Bone marrow (tissue), 2 donors: Measurements from ENCODE around the gene CDK11A.
"Not testable (repeated sequence)": the region's sequence is repeated elsewhere in the genome, so short reads cannot be mapped to it uniquely, and the experiment has no call there.

Experiments used
- DNase-seq, 2 donors: peaks; one replicate each; lab custom pipeline; 2025; lab: John Stamatoyannopoulos, UW

CDK11A gene

DNA sequence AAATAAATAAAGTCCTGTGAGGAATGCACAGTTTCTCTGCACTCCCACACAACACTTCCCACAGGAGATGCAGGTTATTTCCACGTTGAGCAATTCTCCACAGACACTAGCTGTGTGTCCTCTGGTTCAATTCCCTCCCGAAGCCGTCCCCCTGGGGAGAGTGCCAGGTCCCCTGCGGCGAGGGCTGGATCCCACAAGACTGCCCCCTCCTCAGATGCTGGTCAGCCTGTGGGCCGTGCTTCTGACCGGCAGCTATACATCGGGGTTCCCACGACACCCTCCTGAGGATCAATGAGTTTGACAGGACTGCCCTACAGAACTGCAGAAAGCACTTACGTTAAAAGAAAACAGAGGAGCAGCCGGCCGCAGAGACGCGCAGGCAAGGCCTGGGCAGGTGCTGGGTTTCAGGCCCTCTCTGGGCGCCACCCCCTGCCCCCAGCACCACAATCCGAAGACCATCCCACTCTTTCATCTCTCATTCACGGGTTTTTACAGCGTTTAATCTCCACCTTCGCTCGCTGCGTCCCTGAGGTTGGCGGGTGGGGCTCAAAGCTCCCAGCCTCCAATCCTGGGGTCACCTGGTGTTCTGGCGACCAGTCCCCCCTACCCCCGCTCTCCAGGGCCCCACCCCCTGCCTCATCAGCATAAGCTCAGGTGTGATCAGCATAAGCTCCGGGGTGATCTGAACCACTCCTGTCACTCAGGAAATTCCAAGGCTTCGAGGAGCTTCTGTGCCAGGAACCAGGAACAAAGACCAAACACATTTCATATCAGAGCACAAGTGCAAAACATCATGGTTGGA lies 40.9 kb downstream of the CDK11A start:
- DNase-seq: no peak

DNA sequence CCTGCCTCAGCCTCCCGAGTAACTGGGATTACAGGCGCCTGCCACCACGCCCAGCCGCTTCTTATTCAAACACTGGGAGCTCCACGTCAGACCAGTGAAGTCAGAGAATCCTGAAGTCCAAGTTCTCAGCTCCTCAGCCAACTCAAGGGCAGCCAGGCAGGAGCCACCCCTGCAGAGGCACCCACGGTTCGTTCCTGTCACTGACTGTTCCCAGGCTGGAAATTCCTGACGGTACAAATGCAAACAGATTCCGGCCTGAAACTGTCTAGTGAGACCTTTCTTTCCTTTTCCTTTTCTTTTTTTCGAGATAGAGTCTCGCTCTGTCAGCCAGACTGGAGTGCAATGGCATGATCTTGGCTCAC lies 43.3 kb downstream of the CDK11A start:
- no peak for DNase-seq

DNA sequence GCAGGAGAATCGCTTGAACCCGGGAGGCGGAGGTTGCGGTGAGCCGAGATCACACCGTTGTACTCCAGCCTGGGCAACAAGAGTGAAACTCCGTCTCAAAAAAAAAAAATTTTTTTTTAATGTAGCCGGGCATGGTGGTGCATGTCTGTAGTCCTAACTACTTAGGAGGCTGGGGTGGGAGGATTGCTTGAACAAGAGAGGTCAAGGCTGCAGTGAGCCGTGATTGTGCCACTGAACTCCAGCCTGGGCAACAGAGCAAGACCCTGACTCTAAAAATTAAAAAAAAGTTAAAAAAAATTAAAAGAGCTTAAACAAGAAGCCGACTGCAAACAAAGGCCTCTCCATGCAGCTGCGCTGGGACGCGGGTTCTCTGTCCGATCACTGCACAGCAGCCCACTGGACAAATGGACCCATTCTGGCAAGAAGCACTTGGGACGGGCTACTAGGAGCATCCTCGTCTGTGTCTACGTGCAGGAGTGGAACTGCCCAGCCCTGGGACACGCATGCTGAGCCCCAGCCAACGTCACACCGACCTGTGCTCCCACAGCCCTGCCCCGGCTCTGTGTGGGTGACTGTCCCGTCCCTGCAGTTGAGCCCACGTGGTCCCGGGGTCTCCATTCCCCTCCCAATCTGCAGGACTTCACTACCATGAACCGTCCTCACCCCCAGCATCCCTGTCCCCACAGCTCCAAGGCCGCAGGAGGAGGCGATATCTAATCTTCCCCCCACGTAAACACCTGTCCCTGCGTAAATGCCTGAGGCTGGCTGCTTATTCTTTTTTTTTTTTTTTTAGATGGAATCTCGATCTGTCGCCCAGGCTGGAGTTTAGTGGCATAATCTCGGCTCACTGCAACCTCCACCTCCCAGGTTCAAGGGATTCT lies 43.9 kb downstream of the CDK11A start:
- no peak for DNase-seq

DNA sequence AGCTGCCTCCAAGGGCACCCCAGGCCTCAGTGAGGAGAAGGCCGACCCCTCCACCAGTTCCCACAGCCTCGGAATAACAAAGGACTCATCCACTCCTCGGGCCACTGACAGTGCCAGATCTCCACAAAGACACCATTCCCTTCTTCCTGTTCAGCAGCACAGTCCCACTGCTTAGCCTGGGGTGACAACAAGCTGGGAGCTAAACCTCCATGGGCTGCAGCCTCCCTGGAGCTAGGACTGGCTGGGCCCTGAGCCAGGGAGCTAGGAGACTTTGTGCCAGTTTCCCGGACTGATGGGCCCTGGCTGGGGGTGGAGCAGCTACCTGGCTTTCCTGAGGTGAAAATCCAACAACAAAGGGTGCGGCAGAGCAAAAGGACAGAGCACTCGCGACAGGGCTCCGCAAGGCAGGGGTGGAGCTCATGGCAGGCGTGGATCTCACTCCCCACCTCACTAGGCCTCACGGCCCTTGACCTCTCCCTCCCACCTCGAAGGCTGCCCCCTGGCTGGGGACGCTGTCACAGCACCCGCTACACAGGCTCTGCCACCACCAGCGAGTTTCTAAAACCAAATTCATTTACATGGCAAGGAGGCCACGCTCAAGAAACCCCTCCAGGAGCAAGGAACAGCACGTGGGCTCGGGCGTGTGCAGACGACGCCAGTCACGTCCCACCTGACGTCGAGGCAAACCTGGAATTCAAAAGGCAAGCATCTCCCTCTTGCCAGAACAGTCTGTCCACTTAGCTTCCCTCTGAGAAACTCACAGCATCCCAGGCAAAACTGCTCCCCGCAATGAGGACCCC lies 45.4 kb downstream of the CDK11A start:
- DNase-seq: no peak

DNA sequence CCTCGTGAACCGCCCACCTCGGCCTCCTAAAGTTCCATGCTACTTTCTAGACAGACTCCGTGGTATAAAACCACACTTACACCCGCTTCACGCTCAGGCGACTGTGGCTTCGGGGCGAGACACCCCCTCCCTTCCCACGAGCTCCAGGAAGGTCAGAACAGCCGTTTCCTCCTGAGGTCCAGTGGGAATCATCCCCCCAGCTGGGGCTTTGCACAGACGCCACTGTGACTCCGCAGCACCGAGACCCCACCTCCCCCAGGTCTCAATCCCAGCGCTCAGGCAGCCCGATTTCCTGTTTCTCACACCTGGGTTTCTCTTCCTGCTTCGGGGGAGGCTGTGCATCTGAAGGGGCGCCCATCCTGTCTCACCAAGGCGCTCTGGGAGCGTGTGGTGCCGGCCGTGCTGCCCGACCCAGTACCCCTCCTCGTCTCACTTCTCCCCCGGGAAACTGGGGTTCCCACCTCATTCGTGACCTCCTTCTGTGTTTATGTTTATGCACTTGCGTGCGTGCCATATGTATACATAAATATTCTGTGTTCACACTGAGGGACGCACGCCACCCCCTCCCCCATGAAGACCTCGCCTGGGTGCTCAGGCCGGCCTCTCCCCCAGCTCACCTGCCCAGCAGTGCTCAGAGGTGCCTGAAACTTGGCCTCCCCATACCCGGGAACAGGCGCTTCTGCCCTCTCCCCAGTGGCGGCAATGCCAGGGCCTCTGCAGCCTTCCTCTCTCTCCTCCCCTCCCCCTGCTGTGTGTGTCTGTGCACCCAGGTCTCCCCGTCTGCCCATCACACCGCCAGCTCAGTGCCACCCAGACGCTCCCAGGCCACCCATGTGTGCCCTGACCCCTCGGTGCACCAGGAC lies 46.2 kb downstream of the CDK11A start:
- peak in 1 of 2 donors; percentile 3 for DNase-seq

DNA sequence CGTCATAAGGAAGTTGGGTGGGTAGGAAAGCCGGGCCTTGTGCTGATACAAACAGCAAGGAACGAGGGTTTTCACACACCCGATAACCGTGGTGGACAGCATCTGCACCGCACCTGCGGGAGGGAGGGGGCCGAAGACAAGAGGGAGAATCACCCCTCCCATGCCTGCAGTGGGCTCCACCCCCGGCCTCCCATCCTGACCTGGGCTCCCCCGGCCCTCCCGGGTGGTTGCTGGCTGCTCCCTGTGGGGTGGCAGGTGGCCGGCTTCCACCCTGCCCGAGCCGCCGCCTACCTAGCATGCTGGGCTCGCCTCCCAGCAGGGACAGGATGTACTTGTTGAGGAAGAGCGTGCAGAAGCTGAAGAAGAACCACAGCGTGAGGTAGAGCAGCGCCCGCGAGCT lies 48.1 kb downstream of the CDK11A start:
- DNase-seq: not testable (repeated sequence)

DNA sequence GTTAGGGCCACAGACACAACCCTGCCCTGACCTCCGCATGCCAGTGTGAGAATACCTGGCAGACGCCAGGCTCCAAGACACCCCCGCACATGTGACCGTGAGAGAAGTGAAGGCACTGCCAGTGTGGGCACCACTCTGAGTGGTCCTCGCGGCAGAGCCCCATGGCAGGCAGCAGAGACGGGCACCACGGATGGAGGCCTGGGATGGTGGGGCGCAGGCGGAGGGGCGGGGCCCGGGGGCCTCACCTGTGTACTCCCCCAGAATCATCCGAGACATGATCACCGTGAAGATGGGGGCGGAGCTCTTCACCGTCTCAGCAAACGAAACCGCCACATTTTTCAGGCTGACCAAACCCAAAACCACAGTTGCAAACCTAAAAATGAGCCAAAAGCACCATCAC lies 48.9 kb downstream of the CDK11A start:
- not testable (repeated sequence) for DNase-seq

DNA sequence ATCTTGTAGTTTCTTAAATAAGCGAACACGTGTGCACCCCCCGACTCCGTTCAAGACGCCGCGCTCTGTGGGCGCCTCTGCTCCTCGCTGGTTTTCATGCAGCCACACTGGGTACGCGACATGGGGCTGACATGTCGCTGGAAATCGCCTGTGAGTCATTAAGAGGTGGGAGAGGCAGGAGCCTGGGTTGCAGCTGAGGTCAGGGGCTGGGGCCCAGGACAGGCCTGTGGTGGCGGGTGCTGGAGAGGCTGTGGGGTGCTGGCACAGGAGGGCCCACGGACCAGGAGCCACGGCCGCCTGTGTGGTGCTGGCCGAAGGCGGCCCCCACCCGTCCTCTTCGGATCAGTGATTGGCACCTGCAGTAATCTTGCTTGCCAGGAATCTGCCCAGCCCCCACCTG lies 49.4 kb downstream of the CDK11A start:
- DNase-seq: not testable (repeated sequence)

DNA sequence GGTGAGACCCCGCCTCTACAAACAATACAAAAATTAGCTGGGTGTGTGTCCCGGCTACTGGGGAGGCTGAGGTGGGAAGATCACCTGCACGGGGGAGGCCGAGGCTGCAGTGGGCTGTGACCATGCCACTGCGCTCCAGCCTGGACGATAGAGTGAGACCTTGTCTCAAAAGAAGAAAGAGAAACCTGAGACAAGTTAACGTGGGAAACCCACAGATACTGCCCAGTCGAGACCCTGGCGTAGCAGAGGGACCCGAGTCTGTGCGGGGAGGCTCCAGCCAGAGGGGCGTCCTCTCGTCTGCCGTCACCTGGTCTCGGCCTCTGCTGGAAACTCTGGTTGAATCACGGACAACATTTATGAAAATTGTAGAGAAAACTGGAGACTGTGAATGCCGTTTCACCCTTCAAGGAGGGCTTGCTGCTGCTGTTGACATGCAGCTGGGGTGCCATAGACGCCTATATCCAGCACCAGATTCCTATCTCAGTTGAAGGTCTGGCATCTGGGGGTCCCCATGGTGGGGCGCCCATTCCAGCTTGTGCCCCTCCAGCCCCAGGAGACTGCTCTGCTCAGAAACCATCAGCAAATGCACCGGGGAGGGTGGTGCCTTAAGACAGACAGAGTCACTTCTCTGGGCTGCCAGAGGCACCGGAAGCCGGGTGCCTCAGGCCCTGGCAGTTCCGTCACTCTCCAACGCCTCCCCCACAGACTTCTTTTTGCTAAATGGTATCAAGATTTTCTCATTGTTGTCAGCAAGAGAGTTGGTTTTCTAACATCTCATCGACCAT lies 51.8 kb downstream of the CDK11A start:
- DNase-seq: no peak

DNA sequence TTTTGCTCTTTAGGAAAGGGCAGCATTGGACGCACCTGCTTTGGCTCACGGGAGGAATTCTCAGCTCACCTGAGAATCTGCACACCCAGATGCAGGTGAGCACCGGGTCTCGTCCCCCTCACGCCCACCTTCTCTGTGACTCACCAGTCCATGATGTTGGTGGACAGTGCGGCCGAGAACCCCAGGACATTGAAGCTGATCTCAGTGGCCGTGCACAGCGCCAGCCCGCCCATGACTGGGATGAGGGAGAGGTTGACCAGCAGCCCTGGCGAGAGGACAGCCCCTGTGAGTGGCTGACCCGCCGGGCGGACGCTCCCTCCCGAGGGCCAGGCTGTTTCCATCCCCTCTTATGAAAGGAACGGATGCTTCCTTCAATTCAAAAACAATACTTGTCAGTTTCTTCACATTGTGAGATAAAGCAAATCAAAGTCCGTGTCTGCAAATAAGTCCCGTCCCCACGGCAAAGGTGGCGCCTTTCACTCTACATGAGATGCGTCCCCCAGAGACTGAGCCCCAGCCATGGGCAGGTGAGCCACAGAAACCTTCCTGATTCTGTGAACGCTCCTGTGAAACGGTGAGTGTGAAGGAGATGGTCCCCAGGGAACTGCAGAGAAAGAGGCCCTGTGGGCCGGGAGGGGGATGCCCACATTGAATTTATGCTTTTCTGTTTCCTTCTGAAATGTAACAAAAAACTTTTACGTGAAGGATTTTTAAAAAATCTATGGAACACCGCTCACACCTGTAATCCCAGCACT lies 52.6 kb downstream of the CDK11A start:
- DNase-seq: no peak

DNA sequence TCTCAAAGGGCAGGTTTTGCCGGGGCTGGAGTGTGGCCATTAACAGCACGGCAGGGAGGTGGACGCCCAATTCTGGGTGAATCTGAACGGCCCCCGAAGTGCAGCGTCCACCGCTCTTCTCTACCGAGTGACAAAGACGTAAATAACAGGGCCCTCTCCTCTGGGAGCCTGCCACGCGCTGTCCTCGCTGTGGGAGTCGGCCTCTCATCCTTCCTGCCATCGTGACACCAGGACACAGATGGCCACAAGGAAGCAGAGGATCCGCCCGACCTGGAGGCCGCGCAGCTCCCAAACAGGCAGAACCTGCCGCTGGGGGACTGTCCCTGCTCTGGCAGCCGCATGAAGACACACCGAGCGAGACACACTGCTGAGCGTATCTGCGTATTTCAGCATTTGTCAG lies 53.3 kb downstream of the CDK11A start:
- no peak for DNase-seq

DNA sequence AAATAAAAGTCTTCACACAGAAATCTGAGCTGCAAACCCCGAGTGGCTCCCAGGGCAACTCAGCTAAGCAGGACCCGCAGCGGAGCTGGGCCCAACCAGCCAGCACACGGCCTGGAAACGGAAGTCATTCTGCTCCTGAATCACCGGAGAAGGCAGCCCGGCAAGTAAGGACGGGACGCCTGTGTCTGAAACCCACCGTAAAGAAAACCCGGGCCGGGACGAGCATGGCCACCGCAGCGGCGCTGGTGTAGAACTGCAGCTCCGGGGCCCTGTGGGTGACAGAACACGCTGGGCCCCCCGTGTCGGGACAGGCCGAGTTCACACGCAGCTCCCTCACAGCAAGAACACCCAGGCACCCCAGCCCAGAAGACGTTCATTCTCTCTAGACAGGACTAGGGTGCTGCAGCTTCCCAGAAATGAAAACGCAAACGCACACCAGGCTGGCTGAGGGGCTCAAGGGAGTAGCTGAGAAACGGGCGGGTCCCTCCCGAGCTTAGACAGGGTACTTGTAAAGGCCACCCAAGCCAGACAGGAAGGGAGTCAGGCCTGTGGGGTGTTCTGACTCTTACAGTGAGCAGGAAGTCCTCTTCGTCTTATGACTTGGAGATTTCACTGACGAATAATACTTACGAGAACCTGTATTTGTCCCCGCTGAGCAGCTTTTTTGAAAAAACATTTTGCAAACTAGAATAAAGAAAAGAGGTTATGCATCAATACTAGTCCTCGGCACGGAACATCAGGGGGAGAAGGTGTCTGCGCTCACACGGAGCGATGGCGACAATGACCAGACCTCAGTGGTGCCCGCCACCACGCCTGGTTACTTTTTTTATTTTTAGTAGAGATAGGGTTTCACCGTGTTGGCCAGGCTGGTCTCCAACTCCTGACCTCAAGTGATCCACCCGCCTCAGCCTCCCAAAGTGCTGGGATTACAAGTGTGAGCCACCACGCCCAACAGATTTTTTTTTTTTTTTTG lies 54.4 kb downstream of the CDK11A start:
- DNase-seq: no peak

DNA sequence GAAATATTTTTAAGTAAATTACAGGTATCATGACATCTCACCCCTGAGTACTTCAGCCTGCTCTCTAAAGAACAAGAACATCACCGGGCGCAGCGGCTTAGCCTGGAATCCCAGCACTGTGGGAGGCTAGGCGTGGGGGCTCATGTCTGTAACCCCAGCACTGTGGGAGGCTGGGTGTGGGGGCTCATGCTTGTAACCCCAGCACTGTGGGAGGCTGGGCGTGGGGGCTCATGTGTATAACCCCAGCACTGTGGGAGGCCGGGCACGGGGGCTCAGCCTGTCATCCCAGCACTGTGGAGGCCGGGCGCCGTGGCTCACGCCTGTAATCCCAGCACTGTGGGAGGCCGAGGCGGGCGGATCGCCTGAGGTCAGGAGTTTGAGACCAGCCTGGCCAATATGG lies 57.6 kb downstream of the CDK11A start:
- DNase-seq: no peak

DNA sequence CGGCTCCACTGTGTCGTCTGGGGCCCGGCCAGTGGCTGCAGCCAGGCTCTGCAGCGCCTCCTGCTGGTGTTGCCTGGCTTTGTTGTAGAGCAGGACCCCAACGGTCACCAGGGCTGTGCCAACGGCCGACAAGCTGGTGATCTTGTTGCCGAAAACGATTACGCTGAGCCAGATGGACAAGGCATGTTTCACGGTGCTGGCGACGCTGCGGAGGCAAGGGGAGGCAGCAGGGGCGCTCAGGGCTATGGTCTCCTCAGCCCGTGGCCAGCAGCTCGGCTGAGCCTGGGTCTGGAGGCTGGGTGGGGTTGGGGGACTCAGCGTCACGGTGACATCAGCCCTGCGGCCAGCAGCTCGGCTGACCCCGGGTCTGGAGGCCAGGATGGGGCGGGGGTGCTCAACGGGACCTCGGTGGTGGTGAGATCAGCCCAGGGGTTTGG lies 58.3 kb downstream of the CDK11A start:
- DNase-seq: no peak

DNA sequence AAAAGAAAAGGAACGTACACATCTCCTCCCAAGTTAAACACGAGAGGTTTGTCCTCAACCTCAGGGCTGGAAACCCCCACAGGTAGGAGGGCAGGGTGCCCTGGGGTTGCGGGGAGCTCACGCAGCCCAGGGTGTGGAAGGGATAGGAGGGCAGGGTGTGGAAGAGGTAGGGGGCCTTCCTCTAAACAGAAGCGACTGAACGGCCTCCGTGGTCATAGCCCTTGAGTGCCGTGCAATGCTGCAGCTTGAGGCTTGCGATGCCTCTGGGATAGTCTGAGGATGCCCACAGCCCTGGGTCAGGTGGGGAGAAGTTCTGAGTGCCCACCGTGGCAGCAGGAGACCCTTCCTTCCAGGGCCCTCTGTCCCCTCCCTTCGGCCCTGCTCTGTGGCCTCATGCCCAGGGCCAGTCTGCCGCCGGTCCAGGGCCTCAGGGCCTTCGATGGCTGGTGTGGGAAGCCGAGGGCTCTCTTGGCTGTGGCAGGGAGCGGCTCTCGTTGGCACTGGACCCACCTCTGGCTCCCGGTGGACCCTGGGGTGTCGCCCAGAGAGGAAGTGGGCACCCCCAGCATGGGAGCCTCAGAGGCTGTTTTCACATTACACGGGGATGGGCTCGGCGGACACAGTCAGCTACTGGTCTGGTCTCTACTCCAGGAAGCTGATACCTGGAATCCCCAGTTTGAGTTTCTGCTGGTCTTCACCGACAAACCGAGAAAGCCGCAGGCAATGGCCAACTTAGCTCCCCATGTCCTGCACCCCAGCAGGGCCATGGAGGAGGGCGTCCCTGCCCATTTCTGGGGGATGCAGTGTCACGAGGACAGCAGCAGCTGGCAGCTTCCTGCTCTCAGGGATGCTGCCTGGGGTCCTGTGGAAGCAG lies 59.0 kb downstream of the CDK11A start:
- no peak for DNase-seq

DNA sequence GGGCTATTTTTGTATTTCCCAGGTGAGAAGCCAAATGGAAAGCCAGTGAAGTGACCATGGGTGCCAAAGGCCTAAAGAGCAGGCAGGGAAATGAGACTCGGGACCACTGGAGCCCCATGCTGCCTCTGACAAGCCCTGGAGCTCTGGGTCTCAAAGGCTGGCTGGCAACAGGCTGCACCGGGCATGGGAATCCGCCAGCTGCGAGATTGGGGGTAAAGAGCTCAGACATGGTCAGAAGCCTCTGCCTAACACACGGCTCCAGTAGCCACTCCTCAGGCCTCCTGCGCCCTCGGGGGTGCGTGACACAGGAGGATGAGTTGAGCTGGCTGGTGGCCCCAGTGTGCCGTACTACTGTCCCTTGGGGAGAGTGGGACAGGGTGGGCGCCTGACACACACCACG lies 59.8 kb downstream of the CDK11A start:
- not testable (repeated sequence) for DNase-seq

DNA sequence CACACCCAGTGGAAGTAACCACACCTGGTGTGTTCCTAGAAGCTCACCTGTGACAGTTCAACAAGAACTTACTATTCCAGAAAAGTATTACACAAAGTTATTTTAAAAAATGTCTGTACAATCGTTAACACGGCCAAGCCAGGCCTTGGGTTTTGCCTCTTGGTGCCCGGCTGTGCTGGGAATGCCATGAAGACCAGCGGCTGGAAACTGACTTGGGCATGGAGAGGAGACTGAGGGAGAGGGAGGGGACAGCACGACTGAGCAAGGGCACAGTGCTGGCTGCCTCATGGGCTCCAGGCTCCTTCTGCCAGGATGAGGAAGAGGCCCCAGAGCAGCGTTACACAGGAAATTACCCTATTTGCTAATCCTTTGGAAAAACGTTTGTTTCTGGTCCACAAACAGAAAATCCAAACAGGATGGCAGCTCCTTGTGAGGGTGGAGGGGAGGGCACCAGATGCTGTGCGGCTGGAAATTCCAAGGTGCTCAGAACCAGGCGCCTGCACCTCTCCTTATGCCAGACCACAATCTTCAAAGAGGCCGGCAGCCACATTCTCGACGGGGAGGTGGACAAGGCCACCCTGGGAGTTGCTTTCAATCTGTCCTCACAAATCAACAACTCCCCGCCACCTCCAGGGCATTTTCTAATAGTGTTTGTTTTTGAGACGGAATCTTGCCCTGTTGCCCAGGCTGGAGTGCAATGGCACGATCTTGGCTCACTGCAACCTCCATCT lies 61.2 kb downstream of the CDK11A start:
- DNase-seq: not testable (repeated sequence)
